CD14-positive monocyte (primary cell): ENCODE results near the gene KRTAP2-1. TPM values are rescaled to one million over a fixed set of nuclear protein-coding genes. Genes with fewer than 3 reads are reported as not detected.
"Not testable (repeated sequence)": the region's sequence is repeated elsewhere in the genome, so short reads cannot be mapped to it uniquely, and the experiment has no call there.

Source experiments
- DNase-seq, 3 donors: peaks; one replicate each; pipeline ENCODE4 v3.0.0-alpha.2; 2011 to 2022
- H2AFZ ChIP-seq: 2 replicates; pipeline ENCODE4 v1.6.0; 2012; ENCODE audit warnings: mild to moderate bottlenecking, low read depth, low read length, inconsistent platforms; ENCODE audit not compliant: insufficient read depth, poor library complexity, severe bottlenecking
- H3K27ac ChIP-seq, 2 donors: 1 replicate in 1 of 2; 2 replicates in 1 of 2; pipeline ENCODE4 v1.5.1; 2012 to 2013; ENCODE audit warnings: low read length in 2 of 2, control low read depth in 1 of 2, inconsistent platforms in 1 of 2, low read depth in 1 of 2, mild to moderate bottlenecking in 1 of 2
- H3K27me3 ChIP-seq, 2 donors: one replicate each; pipeline versions ENCODE4 v1.6.0 to v1.6.1; 2011 to 2013; ENCODE audit warnings: low read length in 2 of 2; ENCODE audit not compliant: control insufficient read depth in 2 of 2, insufficient read depth in 2 of 2
- H3K36me3 ChIP-seq, 2 donors: replicated peaks in 1 of 2; 1 replicate in 1 of 2; 2 replicates in 1 of 2; pipeline versions ENCODE4 v1.5.1 to v1.6.1; 2012 to 2013; ENCODE audit warnings: low read length in 2 of 2, control low read depth in 1 of 2, inconsistent platforms in 1 of 2, mild to moderate bottlenecking in 1 of 2; ENCODE audit not compliant: insufficient read depth in 2 of 2, control insufficient read depth in 1 of 2
- H3K4me1 ChIP-seq, 2 donors: 1 replicate in 1 of 2; 2 replicates in 1 of 2; pipeline versions ENCODE4 v1.5.1 to v1.6.1; 2012 to 2013; ENCODE audit warnings: low read length in 2 of 2, control low read depth in 1 of 2, inconsistent platforms in 1 of 2, mild to moderate bottlenecking in 1 of 2, moderate library complexity in 1 of 2; ENCODE audit not compliant: insufficient read depth in 2 of 2, control insufficient read depth in 1 of 2
- H3K4me2 ChIP-seq: replicated peaks from 2 replicates; pipeline ENCODE3; 2012; ENCODE audit warnings: low read length, moderate library complexity, mild to moderate bottlenecking; ENCODE audit not compliant: poor library complexity, severe bottlenecking; ENCODE audit errors: extremely low read depth
- H3K4me3 ChIP-seq, 3 experiments: fragments of 200-600 bp in 1 of 3; sonication (generic) in 1 of 3; replicated peaks in 1 of 3; 1 replicate in 2 of 3; 2 replicates in 1 of 3; pipeline ENCODE4 v1.5.1; 2011 to 2013; ENCODE audit warnings: low read length in 3 of 3, mild to moderate bottlenecking in 3 of 3, control low read depth in 2 of 3, low read depth in 2 of 3, inconsistent platforms in 1 of 3, moderate library complexity in 1 of 3
- H3K79me2 ChIP-seq: 2 replicates; pipeline ENCODE4 v1.6.0; 2012; ENCODE audit warnings: mild to moderate bottlenecking, control low read depth, inconsistent platforms, low read length, moderate library complexity; ENCODE audit not compliant: insufficient read depth
- H3K9ac ChIP-seq: 2 replicates; pipeline ENCODE4 v1.6.0; 2017; ENCODE audit warnings: low read length, mild to moderate bottlenecking; ENCODE audit not compliant: insufficient read depth, poor library complexity, severe bottlenecking
- H3K9me3 ChIP-seq, 2 donors: replicated peaks in 1 of 2; 1 replicate in 1 of 2; 2 replicates in 1 of 2; pipeline versions ENCODE4 v1.5.1 to v1.6.1; 2012 to 2013; ENCODE audit warnings: low read length in 2 of 2, control low read depth in 1 of 2; ENCODE audit not compliant: control insufficient read depth in 1 of 2, insufficient read depth in 1 of 2
- H4K20me1 ChIP-seq: 2 replicates; pipeline ENCODE4 v1.6.0; 2012; ENCODE audit warnings: mild to moderate bottlenecking, low read length, control low read depth, moderate library complexity; ENCODE audit not compliant: insufficient read depth
- H3K27ac Mint-ChIP-seq, 7 donors: one replicate each; pipeline ENCODE4 v1.8.0; 2020; ENCODE audit warnings: mild to moderate bottlenecking in 7 of 7, mixed read lengths in 7 of 7, moderate library complexity in 6 of 7, inconsistent platforms in 2 of 7
- H3K27me3 Mint-ChIP-seq, 3 donors: one replicate each; pipeline ENCODE4 v1.8.0; 2021 to 2022; ENCODE audit warnings: low read depth in 3 of 3, mild to moderate bottlenecking in 3 of 3, mixed read lengths in 3 of 3, moderate library complexity in 3 of 3, inconsistent platforms in 1 of 3
- H3K36me3 Mint-ChIP-seq, 2 donors: one replicate each; pipeline ENCODE4 v1.8.0; 2020; ENCODE audit warnings: mixed read lengths in 2 of 2, inconsistent platforms in 1 of 2, mild to moderate bottlenecking in 1 of 2
- H3K4me1 Mint-ChIP-seq: one replicate; pipeline ENCODE4 v1.8.0; 2020; ENCODE audit warnings: mild to moderate bottlenecking, mixed read lengths
- H3K4me3 Mint-ChIP-seq, 2 donors: one replicate each; pipeline ENCODE4 v1.8.0; 2020; ENCODE audit warnings: mild to moderate bottlenecking in 2 of 2, mixed read lengths in 2 of 2, moderate library complexity in 1 of 2
- H3K9me3 Mint-ChIP-seq, 7 donors: one replicate each; pipeline ENCODE4 v1.8.0; 2020 to 2022; ENCODE audit warnings: mixed read lengths in 7 of 7, mild to moderate bottlenecking in 6 of 7, moderate library complexity in 6 of 7, inconsistent platforms in 2 of 7
- CTCF ChIP-seq: fragments of 200-600 bp; IDR thresholded peaks from one replicate; pipeline ENCODE4 v1.8.0; 2022; ENCODE audit warnings: antibody characterized with exemption, mild to moderate bottlenecking
- WGBS: methylation state at CpG from one replicate; pipeline ENCODE4 v1.1.5; 2013; ENCODE audit warnings: missing lambda C conversion rate; ENCODE audit not compliant: insufficient coverage; 5-methylcytosine and 5-hydroxymethylcytosine counted together
- intact Hi-C, 2 donors: fragments of 100-400 bp; cut with micrococcal nuclease; formaldehyde crosslinking; loops; one replicate each; pipeline versions ENCODE4 v1.15.0 to v1.15.1; 2023
- polyA plus RNA-seq, 3 donors: library from polyadenylated mRNA; depleted of rRNA in 1 of 3; unstranded in 2 of 3; stranded (reverse) in 1 of 3; fragments of 300-500 nt in 2 of 3; fragments of >200 nt in 1 of 3; fragmentation: Illumina TruSeq in 2 of 3; gene quantifications; 1 replicate in 2 of 3; 2 replicates in 1 of 3; pipeline ENCODE4 v1.2.3, GENCODE V29; 2012 to 2021

The KRTAP2-1 gene
- polyA plus RNA-seq, 3 donors = not detected

GRCh38 chr17:41001795-41002194, 45.3 kb downstream of the KRTAP2-1 start:
- WGBS = no CpG with 5 or more reads among the region's 4 CpGs
- H2AFZ ChIP-seq = no peak overlapping the region
- peaks cover 8 to 18% (median 14%) of the 10 kb centered on the region in 3 donors for H3K27me3 Mint-ChIP-seq
- no peaks in the 10 kb centered on the region for H3K4me1 Mint-ChIP-seq
- H3K27ac ChIP-seq = no peak overlapping the region
- H3K4me3 ChIP-seq = no peak overlapping the region
- H3K36me3 Mint-ChIP-seq = no peaks in the 10 kb centered on the region
- H3K36me3 ChIP-seq = no peaks in the 10 kb centered on the region
- no peaks in the 10 kb centered on the region for H3K79me2 ChIP-seq
- peaks cover 0 to 3% of the 10 kb centered on the region in 2 donors for H3K27me3 ChIP-seq
- peaks cover 0 to 4% (median 0%) of the 10 kb centered on the region in 7 donors for H3K9me3 Mint-ChIP-seq
- H3K4me3 Mint-ChIP-seq = no peak overlapping the region
- no peaks in the 10 kb centered on the region for H3K9me3 ChIP-seq
- TF ChIP-seq CTCF = no peak
- no peak overlapping the region for H3K4me2 ChIP-seq
- no peak overlapping the region for H3K9ac ChIP-seq
- no peak for DNase-seq
- no peaks in the 10 kb centered on the region for H4K20me1 ChIP-seq
- intact Hi-C loops = no loop called here
- H3K27ac Mint-ChIP-seq = no peak overlapping the region
- no peaks in the 10 kb centered on the region for H3K4me1 ChIP-seq

GRCh38 chr17:40999563-40999962, 47.6 kb downstream of the KRTAP2-1 start, which contains the start of gene KRTAP3-2:
KRTAP3-2 (minus strand) TSS chr17:40999906; CDS start chr17:40999853, 53 bp downstream.
- H3K36me3 ChIP-seq, intact Hi-C loops, H3K9me3 ChIP-seq, H4K20me1 ChIP-seq, DNase-seq, H3K4me3 ChIP-seq, H3K4me1 Mint-ChIP-seq, H3K27ac Mint-ChIP-seq, H3K79me2 ChIP-seq, H3K4me1 ChIP-seq, H3K27ac ChIP-seq, H2AFZ ChIP-seq, H3K36me3 Mint-ChIP-seq, H3K4me2 ChIP-seq, H3K27me3 ChIP-seq, H3K4me3 Mint-ChIP-seq, H3K9me3 Mint-ChIP-seq, H3K9ac ChIP-seq: not testable (repeated sequence)
- peaks cover 12 to 18% (median 16%) of the 10 kb centered on the region in 3 donors for H3K27me3 Mint-ChIP-seq
- 79% methylated on average over 5 of the region's 6 CpGs for WGBS
